NB4 (cell line): ENCODE measurements around the gene FAM240A.

Source experiments
- MAX ChIP-seq: IDR thresholded peaks from 2 replicates; pipeline ENCODE4 v1.6.1; 2011; ENCODE audit warnings: low read depth, low read length
- POLR2A ChIP-seq: IDR thresholded peaks from 2 replicates; pipeline ENCODE4 v1.6.1; 2011; ENCODE audit warnings: mild to moderate bottlenecking; ENCODE audit not compliant: insufficient read length; ENCODE audit errors: extremely low read depth
- TF ChIP-seq, protein P1 (sequence below): IDR thresholded peaks from one replicate; pipeline ENCODE4 v1.5.1; 2012; ENCODE audit warnings: low read depth, low read length

DNA sequence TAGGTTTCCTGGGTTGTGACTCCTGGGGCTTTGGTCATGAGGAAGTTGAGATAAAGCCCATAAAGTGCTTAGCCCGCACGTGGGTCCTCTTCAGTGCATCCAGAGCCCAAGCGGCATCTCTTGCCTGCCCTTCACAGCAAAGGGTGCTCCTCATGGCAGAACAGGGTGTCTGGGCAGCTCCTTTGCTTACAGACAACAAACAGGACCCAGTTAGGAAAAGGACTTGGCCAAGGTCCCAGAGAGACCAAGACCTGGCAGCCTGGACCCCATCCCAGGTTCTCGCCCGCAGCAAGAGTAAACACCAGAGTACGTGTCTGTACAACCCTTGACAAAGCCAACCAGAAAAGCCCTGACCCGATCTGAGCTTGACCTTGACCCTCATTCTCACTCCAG is 54.1 kb downstream of the FAM240A start:
- TF ChIP-seq MAX, result no peak
- TF ChIP-seq, protein P1, sequence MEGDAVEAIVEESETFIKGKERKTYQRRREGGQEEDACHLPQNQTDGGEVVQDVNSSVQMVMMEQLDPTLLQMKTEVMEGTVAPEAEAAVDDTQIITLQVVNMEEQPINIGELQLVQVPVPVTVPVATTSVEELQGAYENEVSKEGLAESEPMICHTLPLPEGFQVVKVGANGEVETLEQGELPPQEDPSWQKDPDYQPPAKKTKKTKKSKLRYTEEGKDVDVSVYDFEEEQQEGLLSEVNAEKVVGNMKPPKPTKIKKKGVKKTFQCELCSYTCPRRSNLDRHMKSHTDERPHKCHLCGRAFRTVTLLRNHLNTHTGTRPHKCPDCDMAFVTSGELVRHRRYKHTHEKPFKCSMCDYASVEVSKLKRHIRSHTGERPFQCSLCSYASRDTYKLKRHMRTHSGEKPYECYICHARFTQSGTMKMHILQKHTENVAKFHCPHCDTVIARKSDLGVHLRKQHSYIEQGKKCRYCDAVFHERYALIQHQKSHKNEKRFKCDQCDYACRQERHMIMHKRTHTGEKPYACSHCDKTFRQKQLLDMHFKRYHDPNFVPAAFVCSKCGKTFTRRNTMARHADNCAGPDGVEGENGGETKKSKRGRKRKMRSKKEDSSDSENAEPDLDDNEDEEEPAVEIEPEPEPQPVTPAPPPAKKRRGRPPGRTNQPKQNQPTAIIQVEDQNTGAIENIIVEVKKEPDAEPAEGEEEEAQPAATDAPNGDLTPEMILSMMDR, result no peak
- TF ChIP-seq POLR2A, result no peak
